ENCODE data around the gene LSM2. TPM values are rescaled to one million over a fixed set of nuclear protein-coding genes. Genes with fewer than 3 reads are reported as not detected.
"Not testable (repeated sequence)": the region's sequence is repeated elsewhere in the genome, so short reads cannot be mapped to it uniquely, and the experiment has no call there.

LSM2 gene
- 85.4 and 89.3 TPM in 2 replicates for total RNA-seq

DNA sequence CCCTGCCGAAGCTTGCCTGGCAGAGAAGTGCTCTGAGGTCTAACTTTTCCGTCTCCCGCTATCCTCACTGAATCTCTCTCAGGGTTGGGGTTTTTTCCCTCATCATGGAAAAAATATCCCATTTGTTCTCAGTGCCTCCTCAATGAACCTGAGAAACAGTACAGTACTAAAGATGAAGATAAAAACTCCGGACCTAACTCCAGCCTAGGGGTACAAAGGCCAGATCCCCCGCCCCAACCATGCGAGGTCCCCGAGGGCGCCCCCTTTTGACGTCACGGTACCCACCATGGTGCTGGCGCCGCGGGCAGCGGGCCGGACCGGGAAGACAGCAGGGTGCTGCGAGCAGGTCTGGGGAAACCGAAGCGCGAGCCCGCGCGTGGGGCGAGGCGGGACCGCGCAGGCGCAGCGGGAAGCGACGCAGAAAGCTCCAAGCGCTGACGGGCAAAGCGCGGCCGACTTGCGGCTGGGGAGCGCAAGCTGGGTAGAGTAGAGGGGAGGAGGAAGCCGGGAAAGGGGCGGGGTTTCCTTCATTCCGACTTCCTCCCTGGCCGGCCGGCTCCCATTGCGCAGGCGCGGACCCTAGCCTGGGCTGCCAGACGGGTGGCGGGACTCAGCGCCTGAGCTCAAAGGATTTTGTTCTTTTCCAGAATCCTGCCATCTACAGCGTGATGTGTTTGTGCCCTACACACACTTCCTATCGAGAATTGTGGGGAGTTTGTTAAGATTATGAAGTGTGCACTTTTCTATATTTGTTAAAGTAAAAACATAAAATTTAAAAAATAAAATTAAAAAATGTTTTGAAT is at the start of gene LSM2:
LSM2 (minus strand) TSS at position 497 of the 803 bp plus-strand sequence; CDS start at position 288, 209 bp downstream.
- intact Hi-C loops (cut with micrococcal nuclease): loop anchor here (1.0 to 5.0 kb wide), 6 partner anchors 9 to 372 kb away; partner anchors contain the start of genes HSPA1B and RNF5

DNA sequence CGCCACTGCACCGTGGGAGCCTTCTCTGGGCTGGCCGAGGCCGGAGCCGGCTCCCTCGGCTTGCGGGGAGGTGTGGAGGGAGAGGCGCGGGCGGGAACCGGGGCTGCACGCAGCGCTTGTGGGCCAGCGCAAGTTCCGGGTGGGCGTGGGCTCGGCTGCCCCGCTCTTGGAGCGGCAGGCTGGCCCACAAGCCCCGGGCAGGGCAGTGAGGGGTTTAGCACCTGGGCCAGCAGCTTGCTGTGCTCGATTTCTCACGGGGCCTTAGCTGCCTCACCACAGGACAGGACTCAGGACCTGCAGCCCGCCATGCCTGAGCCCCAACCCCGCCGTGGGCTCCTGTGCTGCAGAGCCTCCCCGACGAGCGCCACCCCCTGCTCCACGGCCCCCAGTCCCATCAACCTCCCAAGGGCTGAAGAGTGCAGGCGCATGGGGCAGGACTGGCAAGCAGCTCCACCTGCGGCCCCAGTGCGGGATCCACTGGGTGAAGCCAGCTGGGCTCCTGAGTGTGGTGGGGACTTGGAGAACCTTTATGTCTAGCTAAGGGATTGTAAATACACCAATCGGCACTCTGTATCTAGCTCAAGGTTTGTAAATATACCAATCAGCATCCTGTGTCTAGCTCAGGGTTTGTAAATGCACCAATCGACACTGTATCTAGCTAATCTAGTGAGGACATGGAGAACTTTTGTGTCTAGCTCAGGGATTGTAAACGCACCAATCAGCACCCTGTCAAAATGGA is 45.4 kb upstream of the LSM2 start:
- intact Hi-C loops (cut with micrococcal nuclease): not testable (repeated sequence)

- intact Hi-C loops (cut with micrococcal nuclease): no loop called here
Observed at GRCh38 chr6:31851485-31851832, 44.7 kb upstream of the LSM2 start.

GRCh38 chr6:31850765-31851484 is 44.2 kb upstream of the LSM2 start:
- intact Hi-C loops (cut with micrococcal nuclease): no loop called here

DNA sequence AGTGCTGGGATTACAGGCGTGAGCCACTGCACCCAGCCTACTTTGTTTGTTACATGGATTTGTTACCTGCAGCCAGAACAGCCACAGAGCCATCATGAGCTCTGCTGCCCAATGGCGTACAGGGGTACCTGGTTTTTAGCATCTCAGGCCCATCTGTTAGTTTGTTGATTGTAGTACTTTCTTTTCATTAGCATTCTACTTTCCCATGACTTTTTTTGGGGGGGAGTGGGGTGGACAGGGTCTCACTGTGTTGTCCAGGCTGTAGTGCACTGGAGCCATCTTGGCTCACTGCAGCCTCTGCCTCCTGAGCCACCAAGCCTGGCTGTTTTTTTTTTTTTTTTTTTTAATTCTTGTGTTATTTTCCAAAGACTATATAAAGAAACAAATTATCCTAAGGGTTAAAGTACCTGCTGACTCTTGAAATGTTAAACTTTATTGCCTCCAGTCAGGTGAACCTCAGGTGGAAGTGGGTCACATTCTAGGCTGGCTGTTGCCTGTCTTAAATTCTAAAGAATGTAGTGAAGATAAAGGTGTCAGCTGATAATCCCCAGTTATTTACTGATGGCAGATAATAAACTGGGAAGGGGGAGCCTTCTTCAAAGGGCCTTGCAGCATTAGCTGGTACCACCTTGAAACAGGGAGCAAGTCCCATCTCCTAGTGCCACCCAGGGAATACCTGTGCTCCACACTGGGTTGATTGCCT is 40.7 kb upstream of the LSM2 start:
- intact Hi-C loops (cut with micrococcal nuclease): no loop called here

GRCh38 chr6:31844507-31844906 is 37.7 kb upstream of the LSM2 start:
- intact Hi-C loops (cut with micrococcal nuclease): no loop called here

DNA sequence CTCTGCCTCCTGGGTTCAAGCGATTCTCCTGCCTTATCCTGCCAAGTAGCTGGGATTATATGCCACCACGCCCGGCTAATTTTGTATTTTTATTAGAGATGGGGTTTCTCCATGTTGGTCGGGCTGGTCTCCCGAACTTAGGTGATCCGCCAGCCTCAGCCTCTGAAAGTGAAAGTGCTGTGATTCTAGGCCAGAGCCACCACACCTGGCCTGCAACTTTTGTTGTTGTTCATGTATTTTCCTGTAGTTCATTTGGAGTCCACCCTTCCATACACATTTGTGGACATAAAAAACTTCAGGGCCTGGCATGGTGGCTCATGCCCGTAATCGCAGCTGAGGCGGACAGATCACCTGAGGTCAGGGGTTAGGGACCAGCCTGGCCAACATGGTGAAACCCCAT is 35.3 kb upstream of the LSM2 start:
- intact Hi-C loops (cut with micrococcal nuclease): no loop called here

DNA sequence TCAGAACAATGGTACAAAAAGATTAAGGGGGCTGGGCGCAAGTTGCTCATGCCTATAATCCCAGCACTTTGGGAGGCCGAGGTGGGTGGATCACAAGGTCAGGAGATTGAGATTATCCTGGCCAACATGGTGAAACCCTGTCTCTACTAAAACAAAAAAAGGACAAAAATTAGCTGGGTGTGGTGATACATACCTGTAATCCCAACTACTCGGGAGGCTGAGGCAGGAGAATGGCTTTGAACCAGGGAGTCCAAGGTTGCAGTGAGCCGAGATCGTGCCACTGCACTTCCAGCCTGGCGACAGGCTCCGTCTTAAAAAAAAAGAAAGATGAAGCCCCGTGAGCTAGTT is 33.0 kb upstream of the LSM2 start:
- intact Hi-C loops (cut with micrococcal nuclease): loop anchor here (10.0 kb wide), 1 partner anchor 355 kb away; the partner anchor contains the start of genes GPSM3 and PBX2

- intact Hi-C loops (cut with micrococcal nuclease): loop anchor here (10.0 kb wide), 1 partner anchor 356 kb away; the partner anchor contains the start of genes GPSM3 and PBX2
Observed at GRCh38 chr6:31838968-31839367, 32.2 kb upstream of the LSM2 start.

- intact Hi-C loops (cut with micrococcal nuclease): loop anchor here (10.0 kb wide), 1 partner anchor 357 kb away; the partner anchor contains the start of genes GPSM3 and PBX2
Observed at GRCh38 chr6:31838114-31838553, 31.4 kb upstream of the LSM2 start.

GRCh38 chr6:31837369-31838113 is 30.8 kb upstream of the LSM2 start:
- intact Hi-C loops (cut with micrococcal nuclease): loop anchor here (10.0 kb wide), 1 partner anchor 357 kb away; the partner anchor contains the start of genes GPSM3 and PBX2

DNA sequence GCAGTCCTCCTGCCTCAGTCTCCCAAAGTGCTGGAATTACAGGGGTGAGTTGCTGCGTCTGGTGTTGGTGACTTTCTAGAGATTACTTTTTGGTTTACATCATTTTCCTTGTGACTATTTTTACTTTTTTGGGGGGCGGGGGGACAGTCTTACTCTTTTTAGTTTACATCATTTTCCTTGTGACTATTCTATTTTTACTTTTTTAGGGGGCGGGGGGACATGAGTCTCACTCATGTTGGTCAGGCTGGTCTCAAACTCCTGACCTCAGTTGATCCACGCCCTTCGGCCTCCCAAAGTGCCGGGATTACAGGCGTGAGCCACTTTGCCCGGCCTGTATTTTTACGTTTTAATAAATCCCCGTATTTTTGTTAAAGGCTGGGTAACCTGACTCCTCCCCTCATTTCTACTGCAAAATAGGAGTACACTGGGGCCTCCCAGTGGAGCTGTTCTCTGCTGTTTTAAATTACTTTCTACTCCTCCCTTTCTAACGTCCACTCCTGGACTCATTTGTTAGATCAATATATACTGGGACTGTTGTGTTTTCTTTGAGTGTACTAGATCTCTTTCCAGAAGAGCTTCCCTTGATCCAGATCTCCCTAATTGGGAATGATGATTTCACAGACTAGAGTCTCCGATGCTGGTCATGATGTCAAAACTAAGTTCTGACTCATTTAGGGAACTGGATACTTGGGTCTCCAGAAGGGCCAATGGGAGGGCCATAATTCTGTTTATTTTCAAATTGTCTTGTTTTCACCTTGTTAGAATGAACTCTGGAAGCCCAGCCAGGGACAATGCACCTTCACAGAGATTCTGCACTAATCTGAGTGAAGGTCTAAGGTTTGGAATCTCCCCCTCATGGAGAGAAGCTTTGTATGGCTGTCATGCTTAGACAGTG is 30.0 kb upstream of the LSM2 start:
- intact Hi-C loops (cut with micrococcal nuclease): loop anchor here (10.0 kb wide), 1 partner anchor 358 kb away; the partner anchor contains the start of genes GPSM3 and PBX2

DNA sequence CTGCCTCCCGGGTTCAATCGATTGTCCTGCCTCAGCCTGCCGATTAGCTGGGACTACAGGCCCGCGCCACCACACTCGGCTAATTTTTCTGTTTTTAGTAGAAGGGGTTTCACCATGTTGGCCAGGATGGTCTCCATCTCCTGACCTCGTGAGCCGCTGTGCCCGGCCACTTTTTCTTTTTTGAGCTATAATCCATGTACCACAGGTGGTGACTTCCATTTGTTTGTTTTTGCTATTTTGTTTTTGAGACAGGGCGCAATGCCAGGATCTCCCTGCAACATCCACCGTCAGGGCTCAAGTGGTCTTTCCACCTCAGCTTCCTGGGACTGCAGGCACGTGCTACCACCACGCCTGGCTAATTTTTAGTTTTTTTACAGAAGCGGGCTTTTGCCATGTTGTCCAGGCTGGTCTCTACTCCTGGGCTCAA is 29.3 kb upstream of the LSM2 start:
- intact Hi-C loops (cut with micrococcal nuclease): loop anchor here (10.0 kb wide), 1 partner anchor 359 kb away; the partner anchor contains the start of genes GPSM3 and PBX2

DNA sequence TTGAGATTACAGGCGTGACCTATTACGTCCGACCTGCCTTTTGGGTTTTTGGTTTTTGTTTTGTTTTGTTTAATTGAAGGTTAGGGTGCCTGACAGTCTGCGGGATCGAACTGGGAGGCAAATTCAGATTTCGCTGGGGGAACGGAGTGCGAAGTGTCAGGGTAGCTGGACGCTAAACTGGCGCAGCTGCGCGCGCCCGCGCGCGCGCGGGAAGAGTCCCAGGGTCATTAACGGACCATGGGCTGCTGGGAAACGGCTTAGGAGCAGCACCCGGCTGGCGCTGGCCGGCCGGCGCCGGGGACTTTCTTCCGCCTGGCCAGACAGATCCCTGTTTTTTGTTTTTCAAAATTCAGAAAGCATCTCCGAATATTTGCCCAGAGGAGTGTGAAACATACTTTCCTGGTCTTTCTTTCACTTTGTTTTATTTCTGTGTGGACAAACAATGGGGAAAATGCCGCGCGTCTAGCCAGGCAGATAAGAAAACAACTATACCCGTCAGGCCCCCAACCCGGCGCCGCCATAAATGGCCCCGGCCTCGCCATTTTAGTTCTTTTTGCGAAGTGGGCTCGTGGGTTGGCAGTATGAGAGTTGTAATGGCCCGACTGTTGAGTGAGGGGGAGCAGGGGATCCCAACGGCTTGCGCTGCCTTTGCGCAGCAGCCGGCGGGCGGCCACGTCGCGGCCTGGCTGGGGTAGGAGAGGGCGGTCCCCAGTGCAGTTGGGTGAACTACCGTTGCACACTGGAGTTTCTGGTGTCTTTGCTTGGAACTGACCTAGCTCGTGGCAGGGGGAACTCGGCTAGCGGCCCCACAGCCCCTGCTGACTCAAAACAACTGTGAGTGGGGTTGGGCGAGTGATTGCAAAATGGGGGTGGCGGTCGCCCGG is 27.8 kb upstream of the LSM2 start:
- intact Hi-C loops (cut with micrococcal nuclease): loop anchor here (1.0 to 10.0 kb wide), 12 partner anchors 28 to 360 kb away; partner anchors contain the start of genes ABHD16A, BAG6, EHMT2 and GPANK1

- intact Hi-C loops (cut with micrococcal nuclease): loop anchor here (2.0 to 10.0 kb wide), 2 partner anchors 17 to 363 kb away; partner anchors contain the start of genes GPSM3, HSPA1A, HSPA1L and PBX2
Observed at GRCh38 chr6:31831350-31832215, 24.8 kb upstream of the LSM2 start.

DNA sequence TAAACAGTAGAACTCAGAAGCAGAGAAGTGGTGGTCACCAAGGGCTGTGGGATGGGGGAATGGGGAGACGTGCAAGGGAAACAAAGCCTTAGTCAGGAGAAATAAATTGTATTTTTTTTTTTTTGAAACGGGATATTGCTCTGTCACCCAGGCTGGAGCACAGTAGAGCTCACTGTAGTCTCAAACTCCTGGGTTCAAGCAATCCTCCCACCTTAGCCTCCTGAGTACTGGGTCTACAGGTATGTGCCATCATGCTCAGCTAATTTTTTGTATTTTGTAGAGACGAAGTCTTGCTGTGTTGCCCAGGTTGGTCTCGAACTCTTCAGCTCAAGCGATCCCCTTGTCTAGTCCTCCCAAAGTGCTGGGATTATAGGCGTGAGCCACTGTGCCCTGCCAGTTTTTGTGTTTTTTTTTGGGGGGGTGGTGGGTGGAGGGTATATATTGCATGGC is 24.1 kb upstream of the LSM2 start:
- intact Hi-C loops (cut with micrococcal nuclease): loop anchor here (1.0 to 10.0 kb wide), 5 partner anchors 16 to 364 kb away; partner anchors contain the start of genes ATP6V1G2, GPSM3, HSPA1A and HSPA1L

Data from T-helper 1 cell treated with Interleukin-12 subunit alpha and Interleukin-12 subunit beta and Interleukin-4 antibody, amounts not matched to agents 30 ng/mL and 1 ng/mL, for 36 hours (primary cell).